NCI-H1694 (cell line): ENCODE results near the gene EPSTI1.
A peak's percentile ranks its signal among the peaks of the same experiment; 100 is the strongest.
"Not testable (repeated sequence)": the region's sequence is repeated elsewhere in the genome, so short reads cannot be mapped to it uniquely, and the experiment has no call there.

Experiments used
- DNase-seq: peaks from one replicate; lab custom pipeline; 2025; lab: John Stamatoyannopoulos, UW

The EPSTI1 gene

DNA sequence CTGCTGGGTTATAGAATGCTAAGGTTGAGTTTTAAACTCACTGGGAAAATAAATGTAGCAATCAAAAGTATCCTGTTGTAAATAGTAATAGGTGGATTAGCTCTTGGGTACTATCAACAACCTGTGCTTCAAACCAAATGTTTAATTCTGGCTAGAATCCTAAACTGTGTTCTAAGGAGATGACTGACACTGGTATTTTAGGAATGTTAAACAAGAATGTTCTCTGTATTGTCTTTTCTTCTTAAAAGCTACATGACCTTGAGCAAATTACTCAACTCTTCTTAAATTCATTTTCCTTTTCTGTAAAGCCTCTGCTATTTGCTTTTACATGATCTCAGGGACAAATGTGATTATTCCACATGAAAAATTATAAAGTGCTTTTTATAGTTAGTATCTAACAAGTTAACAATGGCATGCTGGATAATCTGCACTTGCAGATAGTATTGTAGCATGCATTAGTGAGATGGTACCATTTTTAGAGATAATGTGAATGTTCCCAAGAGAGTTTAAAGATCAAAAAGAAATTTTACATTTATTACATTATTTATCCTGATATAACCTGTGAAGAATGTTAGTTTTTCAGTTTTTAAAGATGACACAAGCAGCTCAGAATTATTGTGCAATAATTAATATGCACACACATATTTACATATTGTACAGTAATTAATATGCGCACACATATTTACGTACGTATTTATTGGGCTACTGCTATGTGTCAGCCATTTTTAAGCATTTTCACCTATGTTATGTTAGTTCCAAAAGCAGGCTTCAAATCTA, 13.6 kb upstream of the EPSTI1 start:
- no peak for DNase-seq

DNA sequence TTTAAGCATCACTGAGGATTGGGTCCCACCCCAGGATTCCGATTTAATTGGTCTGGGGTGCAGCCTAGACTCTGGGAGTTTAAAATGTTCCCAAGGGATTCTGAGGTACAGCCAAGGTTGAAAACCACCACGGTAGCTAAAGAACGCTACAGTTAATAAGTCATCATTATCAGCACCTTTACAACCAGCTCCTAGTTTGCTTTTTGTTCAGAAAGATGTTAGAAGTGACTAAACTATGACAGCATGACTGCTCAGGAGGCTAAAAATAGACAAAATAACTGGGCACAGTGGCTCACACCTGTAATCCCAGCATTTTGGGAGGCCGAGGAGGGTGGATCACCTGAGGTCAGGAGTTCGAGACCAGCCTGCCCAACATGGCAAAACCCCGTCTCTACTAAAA, 11.7 kb upstream of the EPSTI1 start:
- no peak for DNase-seq

- DNase-seq = no peak
Observed at GRCh38 chr13:43003010-43003409, 11.0 kb upstream of the EPSTI1 start.

- no peak for DNase-seq
Observed at GRCh38 chr13:43002021-43002420, 10.0 kb upstream of the EPSTI1 start.

DNA sequence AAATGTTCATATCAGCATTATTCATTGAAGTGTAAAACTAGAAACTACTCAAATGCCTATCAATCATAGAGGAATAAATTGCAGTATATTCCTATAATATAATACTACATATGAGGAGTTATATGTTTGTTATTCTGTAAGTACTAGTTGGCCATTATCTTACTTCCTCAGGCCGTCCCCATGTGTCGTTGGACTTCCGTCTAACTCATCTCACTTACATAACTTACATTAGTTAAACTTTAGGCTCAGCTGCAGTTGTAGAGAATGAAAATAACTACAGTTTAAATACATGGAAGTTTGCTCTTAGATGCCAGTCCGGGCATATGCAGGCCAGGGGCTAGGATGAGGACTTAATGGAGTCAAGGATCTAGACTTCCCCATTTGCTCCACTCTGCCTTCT, 8.6 kb upstream of the EPSTI1 start:
- no peak for DNase-seq

DNA sequence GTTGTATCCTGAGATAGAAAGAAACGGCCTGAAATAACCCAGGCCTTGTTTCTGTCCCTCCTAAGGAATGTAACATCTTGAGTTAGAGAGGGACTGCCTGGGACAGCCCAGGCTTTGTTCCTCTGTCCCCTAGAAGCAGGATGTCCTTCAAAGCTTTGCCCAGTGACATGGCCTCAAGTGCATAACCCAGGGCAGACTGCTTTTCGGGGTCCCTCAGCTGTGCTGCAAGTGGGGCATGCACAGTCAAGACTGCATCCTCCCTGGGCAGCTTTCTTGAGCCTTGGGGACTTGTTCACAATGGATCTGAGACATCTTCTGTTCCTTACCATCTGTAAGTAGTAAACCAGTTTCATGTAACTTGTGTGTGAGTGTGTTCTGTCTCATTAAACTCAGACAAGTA, 7.5 kb upstream of the EPSTI1 start:
- DNase-seq = no peak

DNA sequence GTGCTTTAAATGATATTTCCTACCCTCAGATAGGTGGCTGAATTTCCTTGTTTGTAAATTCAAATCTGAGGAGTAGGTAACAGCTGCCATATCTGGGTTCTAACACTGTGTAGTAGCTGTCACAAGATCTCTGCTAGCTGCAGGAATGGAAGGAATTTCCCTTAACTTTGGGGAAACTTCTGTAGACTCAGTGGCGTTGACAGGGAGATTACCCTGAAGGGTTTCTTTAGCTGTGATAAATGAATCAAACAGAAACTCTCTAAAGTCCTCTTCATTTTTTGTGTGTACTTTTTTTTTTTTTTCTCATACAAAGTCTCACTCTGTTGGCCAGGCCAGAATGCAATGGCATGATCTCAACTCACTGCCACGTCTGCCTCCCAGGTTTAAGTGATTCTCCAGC, 5.3 kb upstream of the EPSTI1 start:
- DNase-seq = no peak

GRCh38 chr13:42996584-42996983, 4.5 kb upstream of the EPSTI1 start:
- no peak for DNase-seq

DNA sequence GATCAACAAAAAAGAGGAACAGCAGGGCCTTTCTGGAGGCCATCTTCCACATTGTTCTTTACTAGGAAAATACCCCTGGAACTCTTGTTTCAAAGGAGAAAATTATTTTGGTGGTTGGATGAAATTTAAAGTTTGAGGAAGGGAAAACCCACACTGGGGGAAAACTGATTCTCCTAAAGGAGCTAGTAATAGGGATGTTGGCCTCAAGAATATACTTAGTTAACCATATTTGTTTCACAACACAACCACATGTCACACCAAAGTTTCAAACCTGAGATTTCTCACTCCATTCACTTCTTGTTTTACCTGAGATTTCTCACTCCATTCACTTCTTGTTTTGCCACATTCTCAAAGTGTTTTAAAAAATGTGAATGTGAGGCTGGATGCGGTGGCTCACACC, 2.8 kb upstream of the EPSTI1 start:
- DNase-seq = no peak

GRCh38 chr13:42992764-42993122, 702 bp upstream of the EPSTI1 start:
- DNase-seq = no peak

DNA sequence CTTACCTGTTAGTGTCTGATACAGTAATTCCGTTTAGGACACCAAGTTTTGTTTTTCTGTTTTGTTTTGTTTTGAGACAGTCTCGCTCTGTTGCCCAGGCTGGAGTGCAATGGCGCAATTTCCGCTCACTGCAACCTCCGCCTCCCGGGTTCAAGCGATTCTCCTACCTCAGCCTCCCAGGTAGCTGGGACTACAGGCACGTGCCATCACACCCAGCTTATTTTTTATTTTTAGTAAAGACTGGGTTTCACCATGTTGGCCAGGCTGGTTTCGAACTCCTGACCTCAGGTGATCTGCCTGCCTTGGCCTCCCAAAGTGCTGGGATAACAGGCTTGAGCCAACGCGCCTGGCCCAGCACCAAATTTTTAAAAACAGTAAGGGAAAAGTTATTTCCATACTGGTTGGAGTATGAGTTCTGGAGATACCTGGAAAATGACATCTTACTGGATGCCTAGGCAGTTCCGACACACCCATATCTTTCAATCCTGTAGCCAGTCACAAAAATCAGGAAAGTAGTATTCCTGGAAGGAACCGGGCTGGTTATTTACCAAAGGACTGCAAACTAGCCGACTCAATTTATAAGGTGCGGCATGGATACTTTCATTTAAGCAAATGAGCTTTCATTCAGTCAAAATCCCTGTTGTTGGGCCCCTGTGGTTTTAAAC, 676 bp downstream of the EPSTI1 start:
- not testable (repeated sequence) for DNase-seq

GRCh38 chr13:42990291-42991232, 1.5 kb downstream of the EPSTI1 start:
- DNase-seq = peak; percentile 35

DNA sequence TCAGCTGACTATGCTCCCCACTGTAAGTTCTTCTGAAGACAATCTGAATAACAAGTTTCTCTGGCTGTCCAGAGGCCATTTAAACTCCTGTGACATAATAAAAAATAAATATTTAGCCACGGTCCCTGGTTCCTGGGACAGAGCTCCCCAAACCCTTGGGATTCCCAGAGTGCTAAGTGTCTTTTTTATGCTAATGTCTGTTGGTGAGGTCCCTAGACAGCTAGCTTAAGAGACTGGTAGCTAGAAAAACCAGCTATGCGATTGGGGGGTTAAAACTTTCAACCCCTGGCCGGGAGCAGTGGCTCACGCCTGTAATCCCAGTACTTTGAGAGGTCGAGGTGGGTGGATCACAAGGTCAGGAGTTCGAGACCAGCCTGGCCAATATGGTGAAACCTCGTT, 5.9 kb downstream of the EPSTI1 start:
- no peak for DNase-seq

DNA sequence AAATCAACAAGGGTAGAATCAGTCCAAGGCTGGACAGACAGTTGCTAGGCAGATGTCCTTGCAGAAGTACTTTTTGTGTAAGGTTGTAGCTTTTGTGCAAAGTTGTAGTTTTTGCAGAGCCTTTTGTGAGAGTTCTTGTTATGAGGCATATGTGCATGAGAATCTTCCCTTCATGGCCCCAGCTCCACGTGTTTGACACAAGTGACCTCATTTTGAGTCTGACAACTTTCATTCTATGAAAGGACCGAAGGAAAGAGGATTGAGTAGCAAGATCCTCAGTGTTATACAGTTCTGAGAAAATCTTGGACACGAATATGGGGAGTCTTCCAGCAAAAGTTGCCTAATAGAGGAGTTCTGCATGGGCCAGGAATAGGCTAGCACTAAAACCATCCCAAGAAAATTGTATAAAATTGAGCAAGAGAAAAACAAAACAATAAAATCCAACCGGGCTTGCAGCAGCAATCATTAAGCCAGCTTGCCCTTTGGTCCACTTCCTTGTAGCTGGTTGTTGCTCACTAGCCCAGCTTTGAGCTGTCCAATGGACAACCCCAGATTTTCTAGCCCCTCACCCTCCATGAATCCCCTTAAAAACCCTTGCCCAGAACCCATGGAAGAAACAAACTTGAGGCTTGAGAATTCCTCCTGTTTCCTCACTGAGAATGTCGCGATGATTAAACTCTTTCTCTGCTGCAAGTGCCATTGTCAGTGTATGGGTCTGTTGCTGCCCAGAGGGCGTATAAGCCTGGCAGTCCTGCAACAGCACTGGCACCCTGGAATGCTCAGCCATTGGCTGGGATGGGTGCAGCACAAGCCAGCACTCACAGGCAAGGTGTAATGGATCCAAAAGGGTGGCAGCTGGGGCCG, 6.5 kb downstream of the EPSTI1 start:
- no peak for DNase-seq

- DNase-seq = no peak
Observed at GRCh38 chr13:42984691-42985090, 7.3 kb downstream of the EPSTI1 start.

DNA sequence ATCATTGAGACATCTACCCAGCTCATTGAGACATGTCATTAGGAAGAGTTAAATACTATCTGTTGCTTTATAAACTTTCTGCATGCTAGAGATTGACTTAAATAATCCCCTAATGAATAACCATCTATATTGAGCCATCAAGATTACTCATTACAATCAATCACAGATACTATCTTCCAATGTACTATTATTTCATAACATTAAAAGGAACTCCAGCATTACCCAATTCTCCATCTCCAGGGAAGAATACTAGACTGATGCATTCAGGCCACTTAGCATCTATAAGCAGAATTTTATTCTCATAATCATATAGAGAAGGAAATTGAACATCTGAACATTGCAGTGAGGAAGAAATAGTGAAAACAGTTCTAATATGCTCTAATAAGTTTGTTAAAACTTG, 8.0 kb downstream of the EPSTI1 start:
- DNase-seq = no peak

- DNase-seq = no peak
Observed at GRCh38 chr13:42981853-42982252, 10.2 kb downstream of the EPSTI1 start.

GRCh38 chr13:42981317-42981716, 10.7 kb downstream of the EPSTI1 start:
- DNase-seq = no peak

GRCh38 chr13:42977219-42977659, 14.8 kb downstream of the EPSTI1 start:
- no peak for DNase-seq

DNA sequence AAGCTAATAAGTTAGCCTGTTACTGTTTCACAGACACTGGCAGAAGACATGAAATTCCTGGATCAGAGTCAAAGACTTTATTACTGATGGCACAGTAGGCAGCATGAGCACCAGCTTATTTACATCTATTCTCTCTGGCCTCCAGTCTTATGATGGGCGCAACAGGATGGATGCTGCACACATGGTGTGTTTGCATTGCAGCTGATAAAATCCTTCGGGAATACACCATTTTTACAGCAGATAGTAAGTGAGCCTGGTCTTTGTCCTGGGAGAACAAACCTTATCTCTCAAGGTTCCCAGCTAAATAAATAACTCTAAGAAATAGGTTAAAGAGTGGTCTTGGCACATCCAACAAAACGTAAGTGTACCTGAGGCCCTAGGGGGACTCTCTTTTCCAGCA, 16.0 kb downstream of the EPSTI1 start:
- no peak for DNase-seq

GRCh38 chr13:42973581-42973980, 18.5 kb downstream of the EPSTI1 start:
- no peak for DNase-seq
